Neutrophil (primary cell): Measurements from ENCODE around the gene OLR1.
A peak's percentile ranks its signal among the peaks of the same experiment; 100 is the strongest.

Experiments used
- H3K27ac ChIP-seq: fragments of 200-600 bp; sonication (generic); 2 replicates; pipeline ENCODE4 v1.5.1; 2016; ENCODE audit warnings: mild to moderate bottlenecking, moderate library complexity
- H3K27me3 ChIP-seq: fragments of 200-600 bp; sonication (generic); 2 replicates; pipeline ENCODE4 v1.6.0; 2016; ENCODE audit warnings: mild to moderate bottlenecking
- H3K36me3 ChIP-seq: fragments of 200-600 bp; sonication (generic); 2 replicates; pipeline ENCODE4 v1.5.1; 2017
- H3K4me1 ChIP-seq, 2 experiments: fragments of 200-600 bp in 1 of 2; sonication (generic) in 1 of 2; 1 replicate in 1 of 2; 2 replicates in 1 of 2; pipeline versions ENCODE4 v1.5.1 to v1.6.1; 2013 to 2016; ENCODE audit warnings: low read depth in 1 of 2, low read length in 1 of 2, mild to moderate bottlenecking in 1 of 2, moderate library complexity in 1 of 2; ENCODE audit not compliant: control insufficient read depth in 1 of 2, insufficient read depth in 1 of 2
- H3K4me3 ChIP-seq, 2 experiments: fragments of 200-600 bp in 1 of 2; sonication (generic) in 1 of 2; 1 replicate in 1 of 2; 2 replicates in 1 of 2; pipeline ENCODE4 v1.5.1; 2013 to 2016; ENCODE audit warnings: low read depth in 1 of 2, low read length in 1 of 2, mild to moderate bottlenecking in 1 of 2, moderate library complexity in 1 of 2
- H3K9me3 ChIP-seq: fragments of 200-600 bp; sonication (generic); 2 replicates; pipeline ENCODE4 v1.5.1; 2016
- TF ChIP-seq, protein P1 (sequence below): fragments of 200-600 bp; sonication (generic); IDR thresholded peaks from 2 replicates; pipeline ENCODE4 v1.5.1; 2016; ENCODE audit warnings: antibody characterized with exemption

The OLR1 gene

DNA sequence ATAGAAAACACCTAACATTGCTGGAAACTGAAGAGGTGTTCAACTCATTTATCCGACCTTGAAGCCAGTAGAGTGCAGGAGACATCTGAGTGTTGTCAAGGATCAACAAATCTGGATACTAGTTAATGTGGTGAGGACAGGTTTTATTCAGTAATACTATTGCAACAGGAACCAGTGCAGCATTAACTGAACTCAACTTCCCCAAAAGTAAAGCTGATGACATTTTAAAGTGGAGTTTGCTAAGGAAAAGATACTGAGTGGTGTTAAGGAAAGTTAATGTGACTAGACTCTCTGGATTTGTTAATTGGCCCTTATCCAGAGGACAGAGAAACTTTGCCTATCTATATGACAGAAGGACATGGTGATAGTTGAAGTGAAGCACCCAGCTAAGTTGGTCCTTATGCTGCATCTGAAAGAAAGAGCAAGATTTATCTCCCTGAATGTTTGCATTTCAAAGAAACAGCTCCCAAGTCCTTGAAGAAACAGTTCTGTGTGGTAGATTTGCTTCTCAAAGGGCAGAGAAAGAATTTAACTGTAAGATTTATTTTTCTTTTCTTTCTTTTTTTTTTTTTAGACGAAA, 40.7 kb downstream of the OLR1 start:
- Histone ChIP-seq H3K36me3 (peaks cover 23% of the 10 kb centered on the region), H3K9me3 (no peaks in the 10 kb centered on the region), H3K4me3 (peak overlapping the region; percentile 75 to 76), H3K27ac (peak overlapping the region; percentile 99), H3K27me3 (no peaks in the 10 kb centered on the region), H3K4me1 (peaks cover 49 to 67% of the 10 kb centered on the region in 2 experiments)
- TF ChIP-seq, protein P1, sequence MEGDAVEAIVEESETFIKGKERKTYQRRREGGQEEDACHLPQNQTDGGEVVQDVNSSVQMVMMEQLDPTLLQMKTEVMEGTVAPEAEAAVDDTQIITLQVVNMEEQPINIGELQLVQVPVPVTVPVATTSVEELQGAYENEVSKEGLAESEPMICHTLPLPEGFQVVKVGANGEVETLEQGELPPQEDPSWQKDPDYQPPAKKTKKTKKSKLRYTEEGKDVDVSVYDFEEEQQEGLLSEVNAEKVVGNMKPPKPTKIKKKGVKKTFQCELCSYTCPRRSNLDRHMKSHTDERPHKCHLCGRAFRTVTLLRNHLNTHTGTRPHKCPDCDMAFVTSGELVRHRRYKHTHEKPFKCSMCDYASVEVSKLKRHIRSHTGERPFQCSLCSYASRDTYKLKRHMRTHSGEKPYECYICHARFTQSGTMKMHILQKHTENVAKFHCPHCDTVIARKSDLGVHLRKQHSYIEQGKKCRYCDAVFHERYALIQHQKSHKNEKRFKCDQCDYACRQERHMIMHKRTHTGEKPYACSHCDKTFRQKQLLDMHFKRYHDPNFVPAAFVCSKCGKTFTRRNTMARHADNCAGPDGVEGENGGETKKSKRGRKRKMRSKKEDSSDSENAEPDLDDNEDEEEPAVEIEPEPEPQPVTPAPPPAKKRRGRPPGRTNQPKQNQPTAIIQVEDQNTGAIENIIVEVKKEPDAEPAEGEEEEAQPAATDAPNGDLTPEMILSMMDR, result no peak

DNA sequence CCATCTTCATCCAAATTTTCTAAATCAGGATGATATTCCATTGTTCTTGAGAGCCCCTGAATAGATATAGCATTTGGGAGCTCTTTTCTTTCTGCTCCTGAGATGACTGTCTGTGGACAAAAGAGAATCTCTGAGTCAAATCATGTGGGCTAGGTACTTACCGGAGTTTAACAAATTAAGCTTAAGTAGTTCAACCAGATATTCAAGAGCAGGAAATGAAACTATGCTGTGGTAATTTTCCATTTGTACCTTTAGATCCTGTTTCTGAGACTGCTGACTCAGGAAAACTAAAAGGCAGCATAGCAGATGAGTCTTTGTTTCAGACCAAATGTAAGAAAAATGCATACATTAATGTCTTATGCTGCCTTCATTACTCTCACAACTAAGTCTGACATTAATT, 41.9 kb downstream of the OLR1 start, which contains the start of gene CLEC7A:
TSS of gene CLEC7A (minus strand) at position 158 of the 400 bp plus-strand sequence. CDS start at position 41, 117 bp downstream.
- peaks cover 34% of the 10 kb centered on the region for H3K36me3 ChIP-seq
- H3K4me3 ChIP-seq, result peak within 1 kb of the TSS; percentile 75 to 76
- TF ChIP-seq, protein P1, result no peak
- no peaks in the 10 kb centered on the region for H3K9me3 ChIP-seq
- H3K27ac ChIP-seq, result peak within 1 kb of the TSS; percentile 99
- no peaks in the 10 kb centered on the region for H3K27me3 ChIP-seq
- H3K4me1 ChIP-seq, result peaks cover 59 to 72% of the 10 kb centered on the region in 2 experiments

- Histone ChIP-seq H3K9me3 (no peaks in the 10 kb centered on the region), H3K27ac (peak overlapping the region; percentile 99), H3K4me1 (peaks cover 71 to 75% of the 10 kb centered on the region in 2 experiments), H3K4me3 (peak overlapping the region; percentile 75 to 76), H3K27me3 (no peaks in the 10 kb centered on the region), H3K36me3 (peaks cover 48% of the 10 kb centered on the region)
- TF ChIP-seq, protein P1, result no peak
Observed at GRCh38 chr12:10128687-10129086, 43.2 kb downstream of the OLR1 start.

DNA sequence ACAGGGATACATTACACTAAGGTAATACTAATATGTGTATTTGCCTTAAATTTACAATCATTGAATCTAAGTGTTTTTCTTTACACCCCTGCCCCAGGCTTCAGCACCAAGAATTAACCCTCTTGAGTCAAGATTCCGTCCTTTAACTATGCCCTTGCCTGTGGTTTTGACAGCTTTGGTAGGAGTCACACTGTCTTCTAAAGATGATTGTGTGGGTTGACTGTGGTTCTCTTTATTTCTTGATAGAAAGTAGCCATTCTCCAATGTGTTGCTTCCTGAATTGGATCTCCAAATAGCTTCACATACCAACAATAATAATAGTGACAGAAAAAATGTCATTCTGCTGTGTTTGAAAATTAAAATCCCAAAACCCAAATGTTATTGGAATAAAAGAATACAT, 45.5 kb downstream of the OLR1 start:
- Histone ChIP-seq H3K27me3 (no peaks in the 10 kb centered on the region), H3K4me3 (peak overlapping the region in 1 of 2 experiments; percentile 75), H3K4me1 (peaks cover 70 to 79% of the 10 kb centered on the region in 2 experiments), H3K36me3 (peaks cover 70% of the 10 kb centered on the region), H3K27ac (peak overlapping the region; percentile 52), H3K9me3 (no peaks in the 10 kb centered on the region)
- TF ChIP-seq, protein P1, result no peak

DNA sequence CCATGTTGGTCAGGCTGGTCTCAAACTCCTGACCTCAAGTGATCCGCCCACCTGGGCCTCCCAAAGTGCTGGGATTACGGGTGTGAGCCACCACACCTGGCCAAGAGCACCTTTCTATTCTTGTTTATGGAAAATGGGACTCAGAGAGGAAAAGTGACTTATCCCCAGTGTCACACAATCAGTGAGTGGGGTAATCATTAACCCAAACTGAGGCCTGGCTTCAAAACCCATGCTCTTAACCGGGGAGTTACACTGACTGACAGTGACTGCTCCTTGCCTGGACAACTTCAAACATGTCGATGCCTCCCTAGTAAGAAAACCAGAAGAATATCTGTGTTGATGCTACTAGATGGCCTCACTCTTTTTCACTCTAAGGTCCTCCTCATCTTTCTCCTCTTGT, 49.2 kb downstream of the OLR1 start:
- Histone ChIP-seq H3K4me1 (peaks cover 64 to 72% of the 10 kb centered on the region in 2 experiments), H3K27me3 (no peaks in the 10 kb centered on the region), H3K27ac (peak overlapping the region; percentile 88), H3K9me3 (no peaks in the 10 kb centered on the region), H3K36me3 (peaks cover 81% of the 10 kb centered on the region), H3K4me3 (peak overlapping the region in 1 of 2 experiments; percentile 49)
- TF ChIP-seq, protein P1, result no peak
